Activated T-cell treated with anti-CD3 and anti-CD28 coated beads, Interleukin-2, amount 50 U/mL, for 24 hours (primary cell): ENCODE results near the gene LYRM4.

ENCODE experiments used
- DNase-seq: peaks from one replicate; pipeline ENCODE4 v3.0.0-alpha.2; 2020
- H3K27ac Mint-ChIP-seq: 2 replicates; pipeline ENCODE4 v1.8.0; 2020; ENCODE audit warnings: mild to moderate bottlenecking, mixed read lengths
- H3K27me3 Mint-ChIP-seq: 2 replicates; pipeline ENCODE4 v1.8.0; 2020; ENCODE audit warnings: mixed read lengths
- H3K36me3 Mint-ChIP-seq: 2 replicates; pipeline ENCODE4 v1.8.0; 2020; ENCODE audit warnings: low read depth, mixed read lengths
- H3K4me1 Mint-ChIP-seq: 2 replicates; pipeline ENCODE4 v1.8.0; 2020; ENCODE audit warnings: low read depth, mixed read lengths
- H3K4me3 Mint-ChIP-seq: 2 replicates; pipeline ENCODE4 v1.8.0; 2020; ENCODE audit warnings: mild to moderate bottlenecking, moderate library complexity, mixed read lengths
- H3K9me3 Mint-ChIP-seq: 2 replicates; pipeline ENCODE4 v1.8.0; 2020; ENCODE audit warnings: mixed read lengths

Gene LYRM4

DNA sequence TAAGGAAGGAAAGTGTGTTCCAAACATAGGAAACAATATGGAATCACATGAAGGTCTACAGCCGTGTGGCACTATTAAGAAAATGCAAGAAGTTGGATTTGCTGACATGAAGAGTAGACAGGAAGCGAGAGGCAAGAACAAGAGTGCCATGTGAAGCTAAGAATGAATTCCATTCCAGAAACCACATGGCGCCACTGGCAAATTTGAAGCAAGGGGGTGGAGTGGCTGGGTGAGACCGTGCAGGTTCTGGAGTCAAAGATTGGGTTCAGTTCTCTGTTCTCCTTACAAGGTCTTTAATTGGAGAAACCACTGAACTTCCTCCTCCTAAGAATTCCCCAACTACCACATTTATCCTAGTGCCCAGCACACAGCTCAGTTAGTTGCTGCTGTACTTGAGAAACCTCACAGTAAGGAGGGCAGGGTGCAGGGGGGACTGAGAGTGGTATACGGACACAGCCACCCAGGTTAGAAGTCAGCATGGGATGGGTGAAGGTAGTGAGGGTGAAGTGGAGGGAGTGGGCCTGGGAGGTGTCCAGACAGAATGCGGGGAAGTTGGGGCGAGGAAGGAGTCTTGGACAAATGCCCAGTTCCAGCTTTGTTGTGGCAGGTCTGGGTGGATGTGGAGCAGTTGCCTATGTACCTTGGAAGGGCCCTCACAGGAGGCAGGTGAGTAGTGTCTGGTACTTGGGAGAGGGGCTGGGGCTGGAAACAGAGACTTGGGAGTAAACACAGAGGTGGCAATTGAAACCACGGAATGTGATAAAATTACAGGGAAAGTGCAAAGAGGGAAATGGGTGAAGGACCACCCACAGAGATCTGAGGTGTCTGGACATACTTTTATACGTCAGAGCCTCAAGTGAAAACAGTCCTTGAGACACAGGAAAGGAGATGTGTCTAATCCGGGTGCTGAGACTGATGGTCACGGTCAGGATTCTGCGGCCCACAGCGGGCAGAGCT, 14.3 kb downstream of the LYRM4 start:
- DNase-seq = no peak
- Mint-ChIP-seq H3K36me3 (peaks cover 44% of the 10 kb centered on the region), H3K9me3 (no peaks in the 10 kb centered on the region), H3K27me3 (no peaks in the 10 kb centered on the region), H3K4me1 (peaks cover 11% of the 10 kb centered on the region), H3K27ac (no peak overlapping the region), H3K4me3 (no peak overlapping the region)

GRCh38 chr6:5243069-5243468, 17.7 kb downstream of the LYRM4 start:
- no peak for DNase-seq
- Mint-ChIP-seq H3K4me1 (peaks cover 2% of the 10 kb centered on the region), H3K36me3 (peaks cover 66% of the 10 kb centered on the region), H3K4me3 (no peak overlapping the region), H3K27me3 (no peaks in the 10 kb centered on the region), H3K27ac (no peak overlapping the region), H3K9me3 (no peaks in the 10 kb centered on the region)

GRCh38 chr6:5241252-5241651, 19.5 kb downstream of the LYRM4 start:
- no peak for DNase-seq
- no peaks in the 10 kb centered on the region for H3K27me3 Mint-ChIP-seq
- no peak overlapping the region for H3K4me3 Mint-ChIP-seq
- no peaks in the 10 kb centered on the region for H3K9me3 Mint-ChIP-seq
- H3K36me3 Mint-ChIP-seq = peaks cover 67% of the 10 kb centered on the region
- H3K27ac Mint-ChIP-seq = no peak overlapping the region
- H3K4me1 Mint-ChIP-seq = no peaks in the 10 kb centered on the region

- no peak for DNase-seq
- H3K27ac Mint-ChIP-seq = no peak overlapping the region
Observed at GRCh38 chr6:5238336-5238735, 22.4 kb downstream of the LYRM4 start.

GRCh38 chr6:5237805-5238204, 22.9 kb downstream of the LYRM4 start:
- DNase-seq = no peak
- Mint-ChIP-seq H3K4me3 (no peak overlapping the region), H3K9me3 (no peaks in the 10 kb centered on the region), H3K27me3 (no peaks in the 10 kb centered on the region), H3K27ac (no peak overlapping the region), H3K4me1 (peaks cover 3% of the 10 kb centered on the region), H3K36me3 (peaks cover 71% of the 10 kb centered on the region)

More at GRCh38 chr6:5238336-5238735, 22.4 kb downstream of the LYRM4 start:
- H3K9me3 Mint-ChIP-seq = no peaks in the 10 kb centered on the region
- no peaks in the 10 kb centered on the region for H3K4me1 Mint-ChIP-seq
- H3K27me3 Mint-ChIP-seq = no peaks in the 10 kb centered on the region
- peaks cover 72% of the 10 kb centered on the region for H3K36me3 Mint-ChIP-seq
- no peak overlapping the region for H3K4me3 Mint-ChIP-seq

DNA sequence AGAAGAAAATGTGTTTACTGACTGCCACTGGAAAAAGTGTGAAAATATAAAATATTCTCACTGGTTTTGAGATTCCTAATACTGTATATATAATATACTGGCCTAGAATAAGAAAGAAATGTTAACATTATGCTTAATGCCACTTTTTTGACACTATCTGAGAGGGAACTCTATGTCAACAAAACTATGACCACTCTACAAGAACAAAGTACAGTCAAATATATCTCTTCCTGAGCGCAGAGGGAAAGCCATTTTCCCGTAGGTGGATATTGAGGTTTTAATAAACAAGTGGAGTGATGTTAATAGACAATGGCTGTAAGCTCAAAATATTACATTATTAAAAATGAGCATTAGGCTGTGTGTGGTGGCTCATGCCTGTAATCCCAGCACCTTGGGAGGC, 24.9 kb downstream of the LYRM4 start:
- H3K4me1 Mint-ChIP-seq = peaks cover 10% of the 10 kb centered on the region

DNA sequence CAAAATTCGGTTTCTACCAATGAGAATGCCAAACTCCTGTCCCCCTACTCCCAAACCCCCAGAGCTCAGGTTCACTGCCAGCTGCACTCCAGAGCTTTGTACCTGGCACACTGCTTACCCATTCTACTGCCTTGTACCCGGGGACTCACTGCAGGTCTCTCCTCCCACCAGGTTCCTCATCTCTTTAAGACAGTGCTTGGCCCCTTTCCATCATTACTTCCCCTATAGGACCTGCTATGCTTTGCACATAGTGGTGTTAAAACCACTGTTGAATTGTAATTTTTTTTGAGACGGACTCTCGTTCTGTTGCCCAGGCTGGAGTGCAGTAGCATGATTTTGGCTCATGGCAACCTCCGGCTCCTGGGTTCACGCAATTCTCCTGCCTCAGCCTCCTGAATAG, 25.9 kb downstream of the LYRM4 start:
- Mint-ChIP-seq H3K27ac (peak overlapping the region; percentile 44), H3K36me3 (peaks cover 54% of the 10 kb centered on the region), H3K4me3 (no peak overlapping the region), H3K9me3 (no peaks in the 10 kb centered on the region), H3K27me3 (no peaks in the 10 kb centered on the region), H3K4me1 (peaks cover 10% of the 10 kb centered on the region)
- no peak for DNase-seq

More for the DNA sequence above, 24.9 kb downstream of the LYRM4 start:
- H3K4me3 Mint-ChIP-seq = no peak overlapping the region
- no peaks in the 10 kb centered on the region for H3K27me3 Mint-ChIP-seq
- peaks cover 61% of the 10 kb centered on the region for H3K36me3 Mint-ChIP-seq
- DNase-seq = no peak
- H3K27ac Mint-ChIP-seq = no peak overlapping the region
- no peaks in the 10 kb centered on the region for H3K9me3 Mint-ChIP-seq

DNA sequence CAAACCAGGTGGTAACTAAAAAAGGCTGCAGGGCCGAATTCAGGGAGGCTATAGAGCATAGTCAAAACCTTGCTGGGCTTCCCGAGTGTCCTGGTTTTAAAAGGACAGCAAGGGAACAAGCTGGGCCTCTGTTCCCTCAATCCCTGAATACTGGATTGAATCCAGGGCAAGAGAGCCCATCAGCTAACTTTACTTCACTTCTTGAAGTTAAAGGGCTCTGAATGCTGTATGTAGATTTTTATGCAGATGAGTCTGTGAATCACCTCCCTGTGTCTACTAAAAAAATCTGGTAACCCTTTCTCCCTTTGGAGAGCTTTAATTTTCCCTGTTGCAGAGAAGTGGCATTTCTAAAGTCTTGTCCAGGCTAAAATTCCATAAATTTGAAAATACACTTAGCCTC, 29.5 kb downstream of the LYRM4 start:
- no peaks in the 10 kb centered on the region for H3K27me3 Mint-ChIP-seq
- no peaks in the 10 kb centered on the region for H3K9me3 Mint-ChIP-seq
- no peak for DNase-seq
- peaks cover 10% of the 10 kb centered on the region for H3K4me1 Mint-ChIP-seq
- H3K4me3 Mint-ChIP-seq = no peak overlapping the region
- peaks cover 42% of the 10 kb centered on the region for H3K36me3 Mint-ChIP-seq
- no peak overlapping the region for H3K27ac Mint-ChIP-seq

- Mint-ChIP-seq H3K4me1 (peaks cover 10% of the 10 kb centered on the region), H3K36me3 (peaks cover 34% of the 10 kb centered on the region), H3K27ac (no peak overlapping the region), H3K9me3 (no peaks in the 10 kb centered on the region), H3K27me3 (no peaks in the 10 kb centered on the region), H3K4me3 (no peak overlapping the region)
- DNase-seq = no peak
Observed at GRCh38 chr6:5230081-5230480, 30.7 kb downstream of the LYRM4 start.

DNA sequence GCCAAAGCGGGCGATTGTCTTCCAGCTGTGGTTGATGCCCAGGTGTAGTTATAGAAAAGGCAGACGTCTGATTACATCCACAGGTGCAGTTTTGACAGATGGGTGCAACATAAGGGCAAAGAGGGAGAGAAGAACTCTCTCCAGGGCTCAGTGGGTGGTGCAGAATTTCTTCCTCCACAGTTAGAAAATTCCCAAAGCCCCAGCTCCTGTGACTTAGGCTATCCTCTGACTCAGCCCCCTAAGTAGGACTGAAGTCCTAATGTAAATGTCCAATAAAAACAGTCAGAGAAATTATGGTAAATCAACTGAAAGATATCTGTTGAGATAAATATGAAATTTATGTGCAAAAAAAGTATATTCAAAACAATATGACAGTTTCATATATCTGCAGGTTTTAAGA, 31.4 kb downstream of the LYRM4 start:
- Mint-ChIP-seq H3K4me3 (no peak overlapping the region), H3K4me1 (peaks cover 10% of the 10 kb centered on the region), H3K9me3 (no peaks in the 10 kb centered on the region), H3K27me3 (no peaks in the 10 kb centered on the region), H3K36me3 (peaks cover 27% of the 10 kb centered on the region), H3K27ac (no peak overlapping the region)
- DNase-seq = no peak

DNA sequence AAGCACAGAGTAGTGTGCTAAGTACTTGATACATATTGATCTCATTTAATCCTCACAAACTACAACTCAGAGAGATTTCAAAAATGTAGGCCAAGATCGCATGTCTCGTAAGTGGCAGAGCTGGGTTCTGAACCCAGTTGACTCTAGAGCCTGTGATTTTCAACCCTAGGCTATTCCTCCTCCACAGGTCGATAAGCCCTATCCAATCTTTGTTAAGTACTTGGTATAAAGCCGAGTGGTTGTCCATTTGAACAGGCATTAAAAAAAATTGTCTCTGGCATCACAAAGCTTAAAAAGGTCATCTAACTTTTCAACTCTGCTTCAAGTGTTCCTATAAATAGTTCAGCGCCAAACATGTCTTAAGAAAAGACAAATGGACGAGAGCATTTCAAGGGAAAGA, 37.4 kb downstream of the LYRM4 start:
- no peaks in the 10 kb centered on the region for H3K4me1 Mint-ChIP-seq
- peaks cover 30% of the 10 kb centered on the region for H3K36me3 Mint-ChIP-seq
- no peak overlapping the region for H3K27ac Mint-ChIP-seq
- DNase-seq = no peak
- no peak overlapping the region for H3K4me3 Mint-ChIP-seq
- H3K27me3 Mint-ChIP-seq = no peaks in the 10 kb centered on the region
- H3K9me3 Mint-ChIP-seq = no peaks in the 10 kb centered on the region

DNA sequence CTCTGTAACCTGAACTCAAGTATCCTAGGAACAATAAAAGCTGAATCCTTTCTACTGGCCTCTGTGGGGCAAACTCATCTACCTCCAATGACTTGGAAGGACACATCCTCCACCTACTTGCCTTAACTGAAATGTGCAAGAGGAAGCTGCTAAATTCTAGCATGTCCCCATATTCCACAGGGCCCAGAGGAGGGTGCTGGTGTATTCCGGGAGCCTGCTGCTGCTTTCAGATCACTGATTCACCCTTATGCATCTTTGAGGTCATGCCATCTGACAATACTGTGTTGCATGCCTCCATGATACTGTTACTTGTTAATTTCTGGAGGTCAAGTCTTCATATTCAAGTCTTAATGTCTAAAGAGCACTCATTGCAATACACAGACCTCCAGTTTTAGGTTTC, 40.3 kb downstream of the LYRM4 start:
- Mint-ChIP-seq H3K4me1 (no peaks in the 10 kb centered on the region), H3K36me3 (peaks cover 38% of the 10 kb centered on the region), H3K27ac (no peak overlapping the region), H3K9me3 (no peaks in the 10 kb centered on the region), H3K4me3 (no peak overlapping the region), H3K27me3 (no peaks in the 10 kb centered on the region)
- DNase-seq = no peak

DNA sequence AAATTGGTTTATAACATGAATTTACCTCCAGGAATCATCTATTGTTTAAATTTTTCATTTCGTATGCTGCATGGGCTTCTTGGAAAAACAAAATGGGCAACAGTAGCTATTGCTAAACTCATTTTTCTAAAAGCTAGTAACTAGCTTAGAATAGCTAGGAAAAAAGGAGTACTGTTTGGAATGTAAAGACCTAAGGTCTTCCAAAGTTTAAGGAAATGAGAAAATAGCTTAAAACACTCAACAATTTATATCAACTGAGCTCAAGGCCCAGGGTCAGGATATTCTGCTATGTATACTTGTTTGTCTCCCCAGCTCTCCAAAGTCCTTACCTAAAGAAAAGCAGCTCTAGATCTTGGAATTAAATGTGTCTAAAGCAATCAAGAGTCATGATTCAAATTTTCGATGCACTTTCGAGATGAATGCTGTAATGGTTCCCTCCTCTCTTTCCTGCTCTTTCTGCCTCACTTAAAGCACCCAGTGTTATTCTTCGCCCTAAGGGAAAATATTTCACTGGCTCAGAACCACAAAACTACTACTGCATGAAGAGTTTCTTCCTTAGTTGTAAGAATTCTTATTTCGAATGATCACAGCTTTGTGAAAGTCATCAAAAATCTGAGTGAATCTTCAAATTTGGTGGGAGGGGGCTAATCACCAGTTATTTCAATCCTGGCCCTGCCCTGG, 41.6 kb downstream of the LYRM4 start:
- Mint-ChIP-seq H3K4me1 (no peaks in the 10 kb centered on the region), H3K36me3 (peaks cover 51% of the 10 kb centered on the region)
- DNase-seq = no peak

DNA sequence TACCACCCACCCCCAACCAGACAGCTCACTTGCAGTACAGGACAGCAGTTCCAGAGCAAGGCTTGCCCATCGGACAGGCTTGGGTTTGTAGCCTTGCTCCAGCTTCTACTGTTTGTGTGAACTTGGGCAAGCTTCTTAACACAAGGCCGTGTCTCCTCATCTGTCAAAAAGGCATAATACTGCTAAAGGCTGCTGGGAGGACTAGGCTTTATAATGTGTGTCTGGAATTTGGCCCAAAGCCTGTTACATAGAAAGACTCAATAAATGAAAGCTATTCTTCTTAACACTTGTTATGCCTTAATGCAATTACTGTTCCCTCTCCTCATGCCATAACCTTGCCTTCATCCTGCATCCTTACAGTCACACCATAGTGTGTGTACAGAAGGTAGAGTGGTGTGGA, 43.4 kb downstream of the LYRM4 start:
- Mint-ChIP-seq H3K27me3 (no peaks in the 10 kb centered on the region), H3K27ac (no peak overlapping the region), H3K36me3 (peaks cover 51% of the 10 kb centered on the region), H3K9me3 (no peaks in the 10 kb centered on the region), H3K4me1 (peaks cover 4% of the 10 kb centered on the region), H3K4me3 (no peak overlapping the region)
- DNase-seq = no peak

More for the DNA sequence above, 41.6 kb downstream of the LYRM4 start:
- no peak overlapping the region for H3K4me3 Mint-ChIP-seq
- no peak overlapping the region for H3K27ac Mint-ChIP-seq
- no peaks in the 10 kb centered on the region for H3K27me3 Mint-ChIP-seq
- no peaks in the 10 kb centered on the region for H3K9me3 Mint-ChIP-seq

DNA sequence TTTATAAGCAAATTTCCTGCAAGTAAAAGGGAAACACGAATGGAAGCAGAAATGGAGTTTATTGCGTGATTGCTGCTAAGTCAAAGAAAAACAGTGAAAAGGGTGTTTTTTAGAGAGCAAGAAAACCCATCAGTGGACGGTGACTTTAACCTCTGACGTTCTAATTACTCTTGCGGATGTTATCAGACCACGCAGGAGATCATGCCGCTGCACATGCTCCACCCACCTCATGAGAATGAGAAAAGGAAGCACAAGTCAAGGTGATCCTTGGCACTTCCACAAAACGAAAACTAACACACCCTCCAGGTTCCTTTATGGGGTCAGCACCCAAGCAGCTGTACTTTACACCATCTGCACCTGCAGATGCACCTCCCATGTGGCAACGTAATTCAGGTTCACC, 45.0 kb downstream of the LYRM4 start:
- peaks cover 4% of the 10 kb centered on the region for H3K4me1 Mint-ChIP-seq
- no peak overlapping the region for H3K4me3 Mint-ChIP-seq
- no peak for DNase-seq
- H3K27ac Mint-ChIP-seq = no peak overlapping the region
- H3K9me3 Mint-ChIP-seq = no peaks in the 10 kb centered on the region
- no peaks in the 10 kb centered on the region for H3K27me3 Mint-ChIP-seq
- H3K36me3 Mint-ChIP-seq = peaks cover 56% of the 10 kb centered on the region
